H1 (cell line): Measurements from ENCODE around the gene CBY2. TPM values are rescaled to one million over a fixed set of nuclear protein-coding genes. Genes with fewer than 3 reads are reported as not detected.

Source experiments
- CTCF ChIA-PET: fragments of 300-600 bp; sonication (Branson Sonifier 250); formaldehyde crosslinking; loops from one replicate; lab custom pipeline; 2021; ENCODE audit not compliant: partially characterized antibody; lab: Charles Lee
- POLR2A ChIA-PET: fragments of 300-600 bp; sonication (Branson Sonifier 250); formaldehyde crosslinking; loops from one replicate; lab custom pipeline; 2021; ENCODE audit warnings: inconsistent platforms; ENCODE audit not compliant: partially characterized antibody; lab: Charles Lee
- DNase-seq, 2 experiments: peaks; one replicate each; pipeline versions ENCODE4 v3.0.0 to v3.0.0-alpha.2; 2010 to 2022; ENCODE audit warnings: low spot score in 2 of 2, low read depth in 1 of 2, mixed read lengths in 1 of 2
- FAIRE-seq: peaks from 2 replicates; lab custom pipeline; 2011; peaks lifted over from hg19 to GRCh38; lab: Jason Lieb, UNC
- H2AFZ ChIP-seq: 2 replicates; pipeline ENCODE4 v1.8.1; 2012; ENCODE audit warnings: low read length, inconsistent platforms
- H2AK5ac ChIP-seq: 2 replicates; pipeline ENCODE4 v1.6.1; 2013; ENCODE audit warnings: low read depth, low read length
- H2BK120ac ChIP-seq: replicated peaks from 2 replicates; pipeline ENCODE3; 2013; ENCODE audit warnings: low read depth, low read length, inconsistent platforms
- H2BK12ac ChIP-seq: 2 replicates; pipeline ENCODE4 v1.6.1; 2013; ENCODE audit warnings: low read depth, low read length
- H2BK15ac ChIP-seq: 2 replicates; pipeline ENCODE4 v1.6.1; 2013; ENCODE audit warnings: low read length
- H2BK20ac ChIP-seq: 2 replicates; pipeline ENCODE4 v1.6.1; 2013; ENCODE audit warnings: low read length
- H2BK5ac ChIP-seq: 2 replicates; pipeline ENCODE4 v1.6.1; 2013; ENCODE audit warnings: low read depth, low read length
- H3K14ac ChIP-seq: 2 replicates; pipeline ENCODE4 v1.6.1; 2013; ENCODE audit warnings: inconsistent platforms; ENCODE audit not compliant: insufficient read length
- H3K18ac ChIP-seq: 2 replicates; pipeline ENCODE4 v1.6.1; 2013; ENCODE audit warnings: low read length; ENCODE audit errors: extremely low read depth
- H3K23ac ChIP-seq: 2 replicates; pipeline ENCODE4 v1.6.1; 2013; ENCODE audit warnings: inconsistent platforms; ENCODE audit not compliant: insufficient read length
- H3K23me2 ChIP-seq: 2 replicates; pipeline ENCODE4 v1.6.1; 2013; ENCODE audit warnings: low read depth, low read length
- H3K27ac ChIP-seq: 2 replicates; pipeline ENCODE4 v1.6.1; 2011; ENCODE audit warnings: low read depth, low read length, inconsistent platforms
- H3K27me3 ChIP-seq, 4 experiments: replicated peaks in 1 of 4; 1 replicate in 1 of 4; 2 replicates in 3 of 4; pipeline versions ENCODE4 v1.6.1 to v1.8.1; 2011 to 2013; ENCODE audit warnings: low read length in 3 of 4, mild to moderate bottlenecking in 3 of 4, inconsistent platforms in 2 of 4, mixed read lengths in 2 of 4, moderate library complexity in 1 of 4; ENCODE audit not compliant: control insufficient read depth in 3 of 4, insufficient read depth in 3 of 4; ENCODE audit errors: extremely low read depth in 1 of 4
- H3K36me3 ChIP-seq, 4 experiments: 2 replicates each; pipeline versions ENCODE4 v1.6.1 to v1.8.1; 2011 to 2013; ENCODE audit warnings: mild to moderate bottlenecking in 4 of 4, low read length in 3 of 4, moderate library complexity in 2 of 4, control low read depth in 1 of 4, inconsistent platforms in 1 of 4; ENCODE audit not compliant: insufficient read depth in 4 of 4, control insufficient read depth in 2 of 4
- H3K4ac ChIP-seq: replicated peaks from 2 replicates; pipeline ENCODE3; 2013; ENCODE audit warnings: low read length, low read depth, mixed read lengths, inconsistent platforms; ENCODE audit not compliant: insufficient read length
- H3K4me1 ChIP-seq, 4 experiments: replicated peaks in 1 of 4; 1 replicate in 1 of 4; 2 replicates in 3 of 4; pipeline versions ENCODE4 v1.6.1 to v1.8.1; 2011 to 2013; ENCODE audit warnings: low read length in 3 of 4, inconsistent platforms in 2 of 4, mixed read lengths in 1 of 4; ENCODE audit not compliant: insufficient read depth in 4 of 4, control insufficient read depth in 3 of 4
- H3K4me2 ChIP-seq, 2 experiments: 2 replicates each; pipeline versions ENCODE4 v1.6.1 to v1.8.1; 2011 to 2013; ENCODE audit warnings: low read depth in 2 of 2, low read length in 2 of 2, control low read depth in 1 of 2, inconsistent platforms in 1 of 2, mild to moderate bottlenecking in 1 of 2; ENCODE audit not compliant: insufficient read depth in 1 of 2
- H3K4me3 ChIP-seq, 4 experiments: fragments of 200-600, 300-600 bp in 1 of 4; sonication (generic), shearing (Covaris generic), sonication (Bioruptor Twin) in 1 of 4; 2 replicates each; pipeline versions ENCODE4 v1.5.1 to v1.8.1; 2011 to 2016; ENCODE audit warnings: low read length in 4 of 4, low read depth in 3 of 4, control low read depth in 2 of 4, inconsistent platforms in 2 of 4, mild to moderate bottlenecking in 2 of 4, mixed read lengths in 1 of 4, moderate library complexity in 1 of 4; ENCODE audit not compliant: insufficient read depth in 2 of 4; ENCODE audit errors: extremely low read depth in 1 of 4
- H3K56ac ChIP-seq: replicated peaks from 2 replicates; pipeline ENCODE3; 2013; ENCODE audit warnings: low read depth, mild to moderate bottlenecking, mixed read lengths, low read length, inconsistent platforms; ENCODE audit not compliant: insufficient read length
- H3K79me1 ChIP-seq: 2 replicates; pipeline ENCODE4 v1.6.1; 2013; ENCODE audit warnings: low read depth, low read length, control low read depth
- H3K79me2 ChIP-seq, 2 experiments: 2 replicates each; pipeline versions ENCODE4 v1.6.1 to v1.8.1; 2012 to 2013; ENCODE audit warnings: low read length in 2 of 2, mild to moderate bottlenecking in 2 of 2, inconsistent platforms in 1 of 2; ENCODE audit not compliant: insufficient read depth in 2 of 2, control insufficient read depth in 1 of 2
- H3K9ac ChIP-seq, 4 experiments: replicated peaks in 1 of 4; 1 replicate in 1 of 4; 2 replicates in 3 of 4; pipeline versions ENCODE4 v1.6.1 to v1.8.1; 2011 to 2013; ENCODE audit warnings: low read depth in 3 of 4, low read length in 3 of 4, control low read depth in 2 of 4, mild to moderate bottlenecking in 2 of 4, moderate library complexity in 2 of 4, inconsistent platforms in 1 of 4; ENCODE audit errors: extremely low read depth in 1 of 4
- H3K9me3 ChIP-seq, 2 experiments: 2 replicates each; pipeline versions ENCODE4 v1.6.1 to v1.8.1; 2012 to 2013; ENCODE audit warnings: mild to moderate bottlenecking in 2 of 2, moderate library complexity in 2 of 2, control low read depth in 1 of 2, inconsistent platforms in 1 of 2, low read depth in 1 of 2, low read length in 1 of 2, mixed read lengths in 1 of 2; ENCODE audit not compliant: insufficient read depth in 2 of 2
- H4K20me1 ChIP-seq, 2 experiments: replicated peaks in 1 of 2; 2 replicates each; pipeline versions ENCODE3 to v1.8.1; 2011 to 2013; ENCODE audit warnings: inconsistent platforms in 2 of 2, low read length in 2 of 2, mild to moderate bottlenecking in 1 of 2; ENCODE audit not compliant: insufficient read depth in 2 of 2, control insufficient read depth in 1 of 2
- H4K5ac ChIP-seq: 2 replicates; pipeline ENCODE4 v1.6.1; 2013; ENCODE audit warnings: low read length, low read depth, mixed read lengths, inconsistent platforms; ENCODE audit not compliant: insufficient read length
- H4K8ac ChIP-seq: 2 replicates; pipeline ENCODE4 v1.8.0; 2013; ENCODE audit warnings: mild to moderate bottlenecking, moderate library complexity, low read length, inconsistent platforms; ENCODE audit not compliant: insufficient read depth; ENCODE audit errors: extremely low read depth
- H4K91ac ChIP-seq: replicated peaks from 2 replicates; pipeline ENCODE3; 2013; ENCODE audit warnings: low read length, mixed read lengths, inconsistent platforms; ENCODE audit not compliant: insufficient read length
- WGBS, 2 experiments: shearing (Covaris generic) in 1 of 2; methylation state at CpG; one replicate each; pipeline versions ENCODE4 v1.1.6 to v1.1.7; 2013 to 2015; ENCODE audit warnings: low lambda C conversion rate in 2 of 2, mixed read lengths in 2 of 2, inconsistent platforms in 1 of 2, low coverage in 1 of 2, missing lambda C conversion rate in 1 of 2; ENCODE audit not compliant: insufficient replicate concordance in 2 of 2, insufficient coverage in 1 of 2, insufficient read length in 1 of 2; ENCODE audit errors: extremely low coverage in 1 of 2, missing lambda C conversion rate in 1 of 2; 5-methylcytosine and 5-hydroxymethylcytosine counted together
- polyA plus RNA-seq, 7 experiments: library from polyadenylated mRNA; depleted of rRNA in 3 of 7; stranded (reverse) in 5 of 7; unstranded in 2 of 7; fragments of >200 nt in 5 of 7; fragments of 200-250 nt in 2 of 7; gene quantifications; 1 replicate in 5 of 7; 2 replicates in 1 of 7; 4 replicates in 1 of 7; pipeline versions ENCODE4 v1.2.1 to v1.2.3, GENCODE V29; 2011 to 2013; ENCODE audit warnings: missing spikeins in 2 of 7, mixed read lengths in 2 of 7
- total RNA-seq: library from RNA; stranded (reverse); fragmentation: NEBNext Ultra II Directional; extraction: Animal tissue kit (Norgen Biotek cat#: 25700); gene quantifications from 2 replicates; pipeline ENCODE4 v1.2.1, GENCODE V29; 2021

CBY2 gene
- total and polyA plus RNA-seq, 2 of the 8 experiments (the other 6 are each of a cell fraction or from before 2014, with no cell fraction given) = not detected

DNA sequence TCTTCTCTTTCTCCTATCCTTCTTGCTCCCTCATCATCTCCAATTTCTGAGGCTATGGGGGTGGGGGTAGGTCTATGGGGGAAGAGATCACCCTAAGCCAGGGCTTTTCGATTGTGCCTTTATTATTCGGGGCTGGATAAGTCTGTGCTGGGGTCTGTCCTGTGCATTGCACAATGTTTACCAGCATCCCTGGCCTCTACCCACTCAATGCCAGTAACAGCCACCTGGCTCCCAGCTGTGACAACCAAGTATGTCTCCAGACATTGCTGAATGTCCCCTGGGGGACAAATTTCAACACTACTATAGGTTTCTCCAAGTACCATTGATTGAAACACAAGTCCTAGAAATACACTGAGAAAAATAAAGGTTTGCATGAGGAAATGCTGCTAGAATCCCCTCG lies 13.2 kb downstream of the CBY2 start:
- Histone ChIP-seq H4K5ac (no peak overlapping the region), H2AFZ (no peak overlapping the region), H3K18ac (no peak overlapping the region), H3K36me3 (no peaks in the 10 kb centered on the region), H3K4ac (no peak overlapping the region), H2BK20ac (no peak overlapping the region), H3K9ac (no peak overlapping the region), H3K4me2 (no peak overlapping the region), H3K14ac (no peak overlapping the region), H2BK120ac (no peak overlapping the region), H3K56ac (no peak overlapping the region), H2AK5ac (no peak overlapping the region), H3K4me1 (no peaks in the 10 kb centered on the region), H2BK15ac (no peak overlapping the region), H4K91ac (no peak overlapping the region), H2BK12ac (no peak overlapping the region), H3K79me2 (no peaks in the 10 kb centered on the region), H3K4me3 (no peak overlapping the region), H3K9me3 (no peaks in the 10 kb centered on the region), H3K27me3 (no peaks in the 10 kb centered on the region), H2BK5ac (no peak overlapping the region), H4K8ac (no peak overlapping the region), H4K20me1 (no peaks in the 10 kb centered on the region), H3K79me1 (no peaks in the 10 kb centered on the region), H3K23ac (no peak overlapping the region), H3K27ac (no peak overlapping the region), H3K23me2 (no peaks in the 10 kb centered on the region)
- POLR2A ChIA-PET = no interaction called here
- CTCF ChIA-PET = interaction anchor here (4.1 to 5.3 kb wide), 2 partner anchors 9 to 91 kb away, joined by 31 to 76 read pairs; no protein-coding TSS in a partner anchor
- WGBS, 2 experiments = 80% methylated on average over 3 of the region's 3 CpGs; no CpG with 5 or more reads in 1 of the 2 experiments
- FAIRE-seq (no peak), DNase-seq (no peak)
